Mesothelial cell of epicardium (in vitro differentiated cells): ENCODE data around the gene FIGN. TPM values are rescaled to one million over a fixed set of nuclear protein-coding genes. Genes with fewer than 3 reads are reported as not detected.

Experiments used
- DNase-seq, 2 experiments: peaks; one replicate each; pipeline ENCODE4 v3.0.0; 2021; ENCODE audit warnings: low spot score in 2 of 2; ENCODE audit not compliant: unreplicated experiment in 2 of 2
- H3K27ac Mint-ChIP-seq: 2 replicates; pipeline ENCODE4 v1.8.0; 2021; ENCODE audit warnings: mixed read lengths
- H3K27me3 Mint-ChIP-seq: 2 replicates; pipeline ENCODE4 v1.8.0; 2021; ENCODE audit warnings: low read depth, mixed read lengths
- H3K36me3 Mint-ChIP-seq: 2 replicates; pipeline ENCODE4 v1.8.0; 2021; ENCODE audit warnings: mixed read lengths
- H3K4me1 Mint-ChIP-seq: 2 replicates; pipeline ENCODE4 v1.8.0; 2021; ENCODE audit warnings: mixed read lengths
- H3K4me3 Mint-ChIP-seq: 2 replicates; pipeline ENCODE4 v1.8.0; 2021; ENCODE audit warnings: mild to moderate bottlenecking, moderate library complexity, mixed read lengths
- H3K9me3 Mint-ChIP-seq: 2 replicates; pipeline ENCODE4 v1.8.0; 2021; ENCODE audit warnings: mixed read lengths
- CTCF ChIP-seq: fragments of 200-600 bp; sonication (generic); IDR thresholded peaks from one replicate; pipeline ENCODE4 v1.5.0; 2021; ENCODE audit warnings: antibody characterized with exemption; ENCODE audit not compliant: unreplicated experiment
- total RNA-seq: library from RNA; stranded (reverse); gene quantifications from 3 replicates; pipeline ENCODE4 v1.2.1, GENCODE V29; 2021

FIGN gene
- total RNA-seq, 1 donor from 2014 or later, result 11.5 TPM

GRCh38 chr2:163573652-163574051, 162.2 kb downstream of the FIGN start:
- Mint-ChIP-seq H3K27ac (peak overlapping the region; percentile 77), H3K9me3 (peaks cover 5% of the 10 kb centered on the region), H3K4me1 (peaks cover 10% of the 10 kb centered on the region), H3K4me3 (no peak overlapping the region), H3K27me3 (no peaks in the 10 kb centered on the region), H3K36me3 (no peaks in the 10 kb centered on the region)
- TF ChIP-seq CTCF, result no peak
- DNase-seq, result no peak

GRCh38 chr2:163572850-163573249, 163.0 kb downstream of the FIGN start:
- TF ChIP-seq CTCF, result no peak
- Mint-ChIP-seq H3K4me3 (no peak overlapping the region), H3K36me3 (no peaks in the 10 kb centered on the region), H3K4me1 (peaks cover 10% of the 10 kb centered on the region), H3K27ac (peak overlapping the region; percentile 73), H3K9me3 (no peaks in the 10 kb centered on the region), H3K27me3 (no peaks in the 10 kb centered on the region)
- DNase-seq, result no peak

GRCh38 chr2:163571423-163572102, 164.2 kb downstream of the FIGN start:
- no peak overlapping the region for H3K4me3 Mint-ChIP-seq
- no peaks in the 10 kb centered on the region for H3K27me3 Mint-ChIP-seq
- H3K36me3 Mint-ChIP-seq, result no peaks in the 10 kb centered on the region
- DNase-seq, result no peak
- peaks cover 10% of the 10 kb centered on the region for H3K4me1 Mint-ChIP-seq
- H3K9me3 Mint-ChIP-seq, result no peaks in the 10 kb centered on the region
- TF ChIP-seq CTCF, result no peak
- no peak overlapping the region for H3K27ac Mint-ChIP-seq

GRCh38 chr2:163570391-163570790, 165.4 kb downstream of the FIGN start:
- H3K27ac Mint-ChIP-seq, result no peak overlapping the region
- no peaks in the 10 kb centered on the region for H3K27me3 Mint-ChIP-seq
- peaks cover 10% of the 10 kb centered on the region for H3K4me1 Mint-ChIP-seq

GRCh38 chr2:163565192-163565591, 170.6 kb downstream of the FIGN start:
- no peaks in the 10 kb centered on the region for H3K4me1 Mint-ChIP-seq
- no peak for TF ChIP-seq CTCF
- H3K27me3 Mint-ChIP-seq, result no peaks in the 10 kb centered on the region
- no peak overlapping the region for H3K4me3 Mint-ChIP-seq
- H3K36me3 Mint-ChIP-seq, result no peaks in the 10 kb centered on the region
- no peak overlapping the region for H3K27ac Mint-ChIP-seq
- H3K9me3 Mint-ChIP-seq, result no peaks in the 10 kb centered on the region
- DNase-seq, result no peak

More at GRCh38 chr2:163570391-163570790, 165.4 kb downstream of the FIGN start:
- DNase-seq, result no peak
- no peak for TF ChIP-seq CTCF
- Mint-ChIP-seq H3K36me3 (no peaks in the 10 kb centered on the region), H3K4me3 (no peak overlapping the region), H3K9me3 (no peaks in the 10 kb centered on the region)

- Mint-ChIP-seq H3K4me3 (no peak overlapping the region), H3K4me1 (no peaks in the 10 kb centered on the region), H3K9me3 (no peaks in the 10 kb centered on the region), H3K27me3 (no peaks in the 10 kb centered on the region), H3K36me3 (no peaks in the 10 kb centered on the region), H3K27ac (no peak overlapping the region)
- no peak for DNase-seq
- no peak for TF ChIP-seq CTCF
These were observed 171.6 kb downstream of the FIGN start for GRCh38 chr2:163564236-163564635.
